Activated CD4-positive, alpha-beta T cell treated with anti-CD3 and anti-CD28 coated beads, Interleukin-2, amount 50 U/mL, for 24 hours (primary cell): ENCODE results near the gene BMAL1.

Experiments used
- DNase-seq, 2 donors: peaks; one replicate each; pipeline ENCODE4 v3.0.0-alpha.2; 2020; ENCODE audit warnings: low read depth in 1 of 2, low spot score in 1 of 2

Gene BMAL1

DNA sequence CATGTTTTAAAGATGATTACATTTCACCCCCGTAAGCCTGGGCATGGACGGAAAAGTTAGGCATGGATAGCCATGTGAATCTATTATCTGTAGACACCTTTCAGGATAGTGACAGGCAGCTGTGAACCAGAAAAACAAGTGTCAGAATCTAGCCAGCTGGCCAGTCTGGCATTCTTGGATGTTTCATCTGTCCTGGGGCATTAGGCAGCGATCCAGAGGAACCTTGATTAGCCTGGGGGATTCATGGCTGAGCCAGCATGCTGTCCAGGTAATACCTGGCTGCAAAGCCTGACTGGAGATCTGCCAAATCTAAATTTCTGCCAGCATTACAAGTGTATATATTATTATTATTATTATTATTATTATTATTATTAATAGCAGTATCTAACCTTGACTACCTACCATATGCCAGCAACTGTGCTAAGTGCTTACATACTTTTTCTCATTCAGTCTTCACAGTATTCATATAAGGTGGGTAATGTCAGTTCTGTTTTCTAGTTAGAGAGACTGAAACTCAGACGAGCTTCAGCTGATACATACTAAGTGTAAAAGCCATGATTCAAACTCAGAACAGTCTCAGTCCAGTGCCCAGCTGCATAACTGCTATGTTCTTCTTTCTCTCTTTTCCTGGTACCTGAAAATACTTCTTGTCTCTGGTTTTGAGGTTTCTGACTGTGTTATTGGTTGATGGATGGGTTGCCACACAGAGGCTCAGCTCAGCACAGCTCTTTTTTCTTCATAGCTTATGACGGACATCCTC lies 12.8 kb downstream of the BMAL1 start:
- no peak for DNase-seq

DNA sequence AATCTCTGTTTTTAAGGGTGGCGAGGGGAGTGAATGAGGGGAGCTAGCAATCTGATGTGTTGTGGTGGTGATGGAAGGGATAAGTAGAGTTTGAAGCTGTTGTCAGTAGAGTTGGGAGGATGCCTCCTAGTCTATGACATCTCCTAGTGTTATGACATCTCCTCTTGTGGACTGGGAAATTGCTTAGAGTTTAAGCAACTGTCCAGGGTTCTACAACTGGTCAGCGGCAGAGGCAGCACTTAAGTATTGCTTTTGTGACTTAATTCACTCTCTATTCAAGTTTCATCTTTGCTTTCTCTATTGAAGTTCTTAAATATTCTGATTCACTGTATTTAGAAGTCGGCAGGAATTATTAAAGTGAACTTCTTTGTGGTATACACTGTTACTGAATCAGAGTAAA lies 13.8 kb downstream of the BMAL1 start:
- DNase-seq: no peak

DNA sequence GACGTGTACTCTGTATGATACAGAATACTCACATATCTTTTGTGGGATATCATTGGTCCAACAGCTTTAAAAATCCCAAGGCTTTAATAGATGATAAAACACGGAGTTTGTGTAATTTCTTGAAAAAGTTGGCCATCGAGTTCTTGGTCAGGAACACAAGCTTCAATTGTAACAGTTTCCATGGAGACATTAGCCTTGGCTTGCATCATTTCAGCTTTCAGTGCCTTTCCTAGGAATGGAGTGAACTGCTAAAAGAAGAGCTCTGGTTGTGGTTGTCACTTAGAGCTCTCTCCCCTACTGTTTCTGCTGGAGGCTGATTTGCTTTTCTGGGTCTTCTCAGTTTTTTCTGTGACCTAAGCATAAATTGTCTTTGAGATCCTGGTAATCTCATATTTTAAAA lies 14.2 kb downstream of the BMAL1 start:
- no peak for DNase-seq

DNA sequence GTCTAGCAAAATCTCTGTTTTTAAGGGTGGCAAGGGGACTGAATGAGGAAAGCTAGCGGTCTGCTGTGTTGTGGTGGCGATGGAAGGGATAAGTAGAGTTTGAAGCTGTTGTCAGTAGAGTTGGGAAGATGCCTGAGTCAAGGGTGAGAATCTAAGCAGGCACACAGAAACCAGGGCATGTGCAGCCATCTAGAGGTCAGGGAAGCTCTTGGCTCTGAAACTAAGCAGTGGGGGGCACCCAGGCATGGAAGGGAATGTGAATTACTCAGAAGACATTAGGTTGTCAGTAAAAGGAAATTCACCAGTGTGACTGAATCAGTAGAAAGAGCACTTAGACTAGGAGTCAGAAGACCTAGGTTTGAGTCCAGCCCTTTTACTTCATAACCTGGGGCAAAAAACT lies 15.4 kb downstream of the BMAL1 start:
- no peak for DNase-seq

DNA sequence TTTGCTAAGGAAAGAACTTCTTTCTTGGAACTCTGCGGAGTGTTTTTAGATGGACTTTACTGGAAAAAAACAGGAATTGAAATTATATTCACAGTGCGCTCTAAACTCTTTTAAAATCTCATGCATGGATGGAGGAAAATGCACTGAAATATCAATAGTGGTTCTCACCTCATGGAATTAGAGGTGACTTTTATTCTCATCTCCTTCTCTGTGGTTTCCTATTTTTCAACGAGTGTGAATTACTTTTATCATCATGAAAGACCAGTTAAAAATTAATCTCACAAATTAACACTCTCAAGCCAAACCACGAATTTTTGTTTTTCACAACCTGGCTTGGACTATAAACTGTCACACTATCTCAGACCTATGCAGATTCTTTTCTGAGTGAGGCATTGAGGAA lies 16.6 kb downstream of the BMAL1 start:
- DNase-seq: no peak

DNA sequence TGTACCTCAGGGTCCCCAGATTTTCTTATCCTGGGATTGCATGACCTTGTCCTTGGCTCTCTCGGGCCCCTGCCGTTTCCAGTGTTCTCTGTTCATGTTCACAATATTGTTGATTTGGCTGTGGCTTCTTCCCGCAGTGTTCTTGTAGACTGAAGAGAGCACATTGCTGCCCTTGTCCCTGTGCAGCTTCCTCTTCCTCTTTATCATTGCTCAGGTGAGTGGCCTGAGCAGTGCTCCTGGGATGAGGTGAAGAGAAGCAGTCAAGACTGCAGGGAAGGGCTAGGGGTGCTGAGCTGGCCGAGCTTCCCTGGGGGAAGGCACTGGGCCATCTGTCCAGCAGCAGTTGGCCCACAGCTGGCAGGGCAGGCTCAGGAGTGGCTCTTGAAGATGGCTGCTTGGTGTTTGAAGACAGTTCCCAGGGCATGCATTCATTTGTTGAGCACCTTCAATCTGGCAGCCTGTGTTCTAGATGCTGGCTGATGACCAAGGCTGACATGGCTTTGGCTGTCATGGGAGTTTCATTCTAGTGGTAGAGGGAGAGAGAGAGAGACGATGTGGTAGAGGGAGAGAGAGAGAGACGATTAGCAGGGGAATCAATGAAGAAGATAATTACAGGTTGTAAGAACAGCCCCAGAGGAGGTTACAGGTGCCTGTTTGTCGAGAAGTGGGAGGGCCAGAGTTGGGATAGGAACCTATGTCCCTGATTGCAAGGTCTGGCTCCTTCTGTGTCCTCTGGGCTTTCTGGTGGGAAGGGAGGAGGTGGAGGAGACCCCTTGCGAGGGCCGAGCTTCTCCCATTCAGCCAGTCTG lies 17.4 kb downstream of the BMAL1 start:
- DNase-seq: no peak

DNA sequence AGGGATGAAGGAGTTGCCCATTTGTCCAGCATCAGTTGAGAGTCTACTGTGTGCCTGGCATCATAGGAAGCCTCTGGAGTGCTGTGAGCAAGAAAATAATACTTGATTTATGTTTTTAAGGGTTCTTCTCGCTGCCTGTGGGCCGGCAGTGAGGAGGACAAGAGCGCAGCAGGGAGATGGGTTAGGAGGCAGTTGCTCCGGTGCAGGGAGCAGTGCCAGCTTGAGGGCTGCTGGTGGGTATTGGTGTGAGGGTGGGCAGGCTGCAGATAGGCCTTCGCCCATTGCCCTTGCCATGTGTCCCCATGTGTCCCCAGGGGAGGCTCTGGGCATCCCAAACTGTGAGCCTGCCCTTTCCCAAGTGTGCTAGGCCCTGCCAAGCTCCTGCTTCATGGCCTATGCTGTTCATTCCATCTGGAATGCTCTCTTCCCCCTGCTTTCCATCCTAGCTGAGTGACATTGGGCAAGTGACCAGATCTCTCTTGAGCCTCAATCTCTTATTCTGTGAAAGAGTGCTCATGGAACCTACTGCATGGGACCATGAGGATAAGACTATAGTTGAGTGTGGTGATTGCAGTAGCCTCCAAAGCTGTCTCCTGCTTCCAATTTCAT lies 19.8 kb downstream of the BMAL1 start:
- no peak for DNase-seq

DNA sequence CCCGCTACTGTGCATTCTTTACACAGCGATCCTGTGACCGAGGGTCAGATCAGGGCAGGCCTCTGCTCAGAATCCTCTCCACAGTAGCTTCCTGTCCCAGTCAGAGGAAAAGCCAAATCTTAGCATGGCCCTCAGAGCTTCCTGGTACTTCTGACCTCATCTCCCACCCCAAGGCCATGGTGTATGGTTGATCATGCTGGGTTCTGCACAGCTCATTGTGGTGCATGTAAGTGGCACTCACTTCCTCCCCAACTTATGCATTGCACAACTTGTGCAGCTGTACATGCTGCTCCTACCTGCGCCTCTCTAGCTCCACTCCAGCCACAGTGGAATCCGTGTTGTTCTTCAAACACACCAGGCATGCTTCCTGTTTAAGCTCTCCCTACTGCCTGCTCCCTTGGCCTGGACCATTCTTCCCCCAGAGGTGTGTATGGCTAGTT lies 20.3 kb downstream of the BMAL1 start:
- no peak for DNase-seq

DNA sequence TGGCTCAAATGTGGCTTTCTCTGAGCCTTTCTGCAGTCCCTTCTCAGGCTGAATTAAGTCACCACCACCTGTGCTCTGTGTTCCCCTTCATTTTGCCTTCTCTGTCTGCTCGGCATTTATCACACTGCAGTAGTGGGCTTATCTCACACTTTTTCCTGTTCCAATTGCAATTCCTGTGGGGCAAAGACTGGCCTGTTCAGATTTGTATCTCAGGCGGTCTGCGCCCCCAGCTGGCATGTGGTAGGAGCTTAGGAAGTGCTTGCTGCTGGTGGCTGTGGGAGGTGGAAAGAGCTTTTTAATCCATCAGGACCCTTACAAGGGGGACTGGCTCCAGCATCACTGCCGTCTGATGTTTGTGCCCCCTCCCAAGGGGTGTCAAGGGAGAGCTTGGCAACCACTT lies 21.2 kb downstream of the BMAL1 start:
- no peak for DNase-seq

DNA sequence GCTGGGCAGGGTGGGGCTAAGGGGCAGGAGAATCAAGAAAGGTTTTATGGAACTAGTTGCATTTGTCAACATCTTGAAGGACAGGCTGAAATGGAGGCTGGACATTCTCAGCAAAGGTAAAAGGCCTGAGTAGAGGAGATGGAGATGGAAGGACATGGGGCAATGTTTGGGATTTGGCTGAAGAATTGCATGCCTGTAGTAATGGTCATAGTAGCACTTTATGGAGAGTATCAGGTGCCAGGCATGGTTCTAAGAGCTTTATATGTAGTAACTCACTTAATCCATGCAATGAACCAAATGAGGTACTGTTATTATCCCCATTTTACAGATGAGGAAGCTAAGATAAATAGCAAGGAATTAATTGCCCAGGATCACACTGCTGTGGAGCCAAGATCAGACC lies 23.9 kb downstream of the BMAL1 start:
- no peak for DNase-seq

DNA sequence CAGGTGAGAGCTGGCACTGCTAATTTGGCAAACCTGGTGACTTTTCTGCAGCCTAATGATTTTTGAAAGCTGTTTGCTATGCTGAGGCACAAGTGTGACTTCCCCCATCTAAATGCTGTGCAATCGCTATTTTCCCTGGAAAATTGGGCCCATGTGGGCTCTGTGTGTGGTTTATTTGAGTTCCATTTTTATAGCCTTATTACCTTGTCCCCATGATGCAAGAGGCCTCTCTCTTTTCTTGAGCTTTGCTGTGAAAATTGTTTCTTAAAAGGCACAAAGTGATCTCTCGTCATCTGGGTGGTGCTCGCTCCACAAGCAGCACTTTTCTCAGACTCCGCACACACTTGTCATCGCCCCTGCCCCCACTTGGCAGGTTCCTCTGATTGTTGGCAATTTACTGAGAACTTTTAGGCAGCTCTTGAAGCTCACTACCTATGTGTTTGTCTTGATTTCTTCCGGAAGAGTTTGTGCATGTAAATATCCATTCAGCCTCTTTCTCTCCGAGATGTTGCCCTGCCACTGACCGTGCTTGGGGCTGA lies 24.9 kb downstream of the BMAL1 start:
- DNase-seq: no peak

DNA sequence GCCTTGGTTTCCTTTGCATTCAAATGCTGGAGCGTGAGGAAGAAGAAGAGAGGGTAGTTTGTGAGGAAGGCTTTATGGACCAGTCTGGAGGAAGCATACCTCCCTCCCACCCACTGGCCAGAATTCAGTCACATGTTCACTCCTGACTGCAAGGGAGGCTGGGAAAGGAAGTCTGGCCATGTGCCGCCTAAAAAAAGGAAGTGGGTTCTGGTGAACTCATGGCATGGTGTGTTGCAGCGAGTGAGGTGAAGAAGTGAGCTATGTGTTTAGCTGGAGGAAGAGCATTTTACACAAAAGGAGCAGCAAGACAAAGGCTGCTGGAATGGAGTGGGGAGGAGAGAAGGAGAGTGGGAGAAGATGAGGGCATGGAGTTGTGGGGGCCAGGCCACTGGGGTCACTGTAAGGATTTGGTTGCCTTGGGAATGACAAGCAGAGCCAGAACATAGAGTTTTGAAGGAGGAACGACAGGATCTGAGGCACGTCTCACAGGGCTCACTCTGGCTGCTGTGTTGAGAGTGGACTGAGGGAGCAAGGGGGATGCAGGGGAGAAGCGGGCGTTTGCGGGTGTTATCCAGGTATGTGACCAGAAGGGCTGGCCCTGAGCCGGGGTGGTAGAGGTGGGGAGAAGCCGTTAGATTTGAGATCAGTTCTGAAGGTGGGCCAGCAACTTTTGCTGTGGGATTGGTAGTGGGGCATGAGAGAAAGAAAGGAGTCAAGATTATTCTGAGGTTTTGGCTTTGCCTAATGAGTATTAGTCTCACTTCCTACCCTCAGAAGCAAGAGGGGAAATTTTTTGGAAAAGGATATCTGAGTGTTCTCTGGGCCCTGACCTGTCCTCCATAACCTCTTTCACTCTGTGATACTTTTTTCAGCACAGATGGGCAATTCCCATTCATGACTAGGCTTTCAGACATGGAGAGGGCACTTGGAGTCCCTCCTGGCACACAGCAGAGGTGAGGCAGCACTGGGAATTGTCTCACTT lies 26.4 kb downstream of the BMAL1 start:
- DNase-seq: no peak

DNA sequence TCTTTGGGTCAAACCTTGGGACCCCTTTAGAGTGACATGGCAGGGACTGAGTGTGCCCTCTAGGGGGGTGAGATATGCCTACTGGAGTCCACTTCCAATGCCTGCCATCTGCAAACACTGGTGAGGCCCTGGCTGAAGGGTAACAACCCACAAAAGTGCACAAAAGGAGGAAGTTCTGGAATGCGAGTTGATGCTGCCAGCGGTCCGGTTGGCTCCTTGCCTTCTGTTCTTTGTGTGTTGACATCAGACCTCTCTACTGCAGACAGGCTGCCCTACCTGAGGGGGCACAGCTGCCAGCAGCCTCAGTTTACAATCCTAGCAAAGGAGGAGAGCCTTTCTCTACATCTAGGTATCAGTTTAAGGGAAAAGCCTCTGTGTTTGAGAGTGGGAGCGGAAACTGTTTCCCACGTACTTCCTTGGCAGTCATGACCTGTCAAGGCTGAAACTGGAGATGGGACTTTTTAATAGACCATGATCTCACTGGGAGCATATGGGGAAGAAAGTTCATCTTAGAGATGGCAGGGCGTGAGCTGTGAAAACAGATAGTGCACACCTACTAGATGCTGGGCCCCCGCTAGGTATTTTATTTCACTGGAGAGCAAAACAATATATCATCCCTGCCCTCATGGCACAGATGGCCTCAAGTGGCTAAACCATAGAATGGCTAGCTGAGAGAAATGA lies 27.2 kb downstream of the BMAL1 start:
- no peak for DNase-seq

DNA sequence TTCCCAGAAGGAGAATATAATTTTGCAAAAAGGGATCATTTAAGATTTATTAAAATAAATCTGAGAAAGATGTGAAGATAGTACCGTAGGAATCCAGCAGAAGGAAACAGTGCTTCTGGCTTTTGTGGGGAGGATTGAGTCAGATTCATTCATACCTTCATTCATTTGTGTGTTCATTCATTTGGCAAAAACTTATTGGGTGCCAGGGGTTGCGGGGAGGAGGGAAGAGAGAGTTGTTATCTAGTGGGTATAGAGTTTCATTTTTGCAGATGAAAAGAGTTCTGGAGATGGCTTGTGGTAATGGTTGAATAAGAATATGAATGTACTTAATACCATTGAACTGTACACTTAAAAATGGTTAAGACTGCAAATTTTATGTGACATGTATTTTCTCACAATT lies 31.1 kb downstream of the BMAL1 start:
- DNase-seq: no peak

DNA sequence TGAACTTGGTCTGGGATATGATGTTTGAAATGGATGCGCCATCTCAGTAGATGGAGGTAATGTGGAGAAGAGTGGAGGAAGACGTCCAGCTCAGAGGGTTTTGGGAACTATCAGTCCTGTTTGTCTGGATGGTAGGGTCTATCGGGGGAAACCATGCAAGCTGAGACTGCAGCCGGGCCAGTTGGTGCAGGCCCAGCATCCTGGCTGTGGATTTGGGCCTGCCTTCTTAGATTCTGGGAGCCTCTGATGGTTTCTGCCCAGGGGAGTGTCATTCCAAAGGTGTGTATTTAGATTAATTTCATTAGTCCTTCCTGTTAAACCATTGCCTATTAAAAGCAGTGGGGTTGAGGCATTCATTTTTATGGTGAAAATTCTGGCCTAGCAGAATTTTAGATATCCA lies 31.6 kb downstream of the BMAL1 start:
- no peak for DNase-seq

DNA sequence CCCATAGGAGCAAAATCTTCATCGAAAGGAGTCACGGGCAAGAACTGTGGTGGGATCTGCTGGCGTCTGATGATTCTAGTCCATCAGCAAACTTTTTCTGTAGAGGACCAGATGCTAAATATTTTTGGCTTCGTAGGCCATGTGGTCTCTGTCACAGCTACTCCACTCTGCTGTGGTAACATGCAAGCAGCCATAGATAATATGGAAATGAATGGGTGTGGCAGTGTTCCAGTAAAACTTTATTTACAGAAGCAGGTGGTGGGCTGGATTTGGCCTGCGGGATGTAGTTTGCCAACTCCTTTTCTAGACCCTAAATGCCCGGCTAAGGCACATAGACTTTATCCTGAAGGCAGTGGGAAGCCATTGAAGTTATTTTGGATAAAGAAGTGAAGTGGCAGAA lies 32.9 kb downstream of the BMAL1 start:
- no peak for DNase-seq

DNA sequence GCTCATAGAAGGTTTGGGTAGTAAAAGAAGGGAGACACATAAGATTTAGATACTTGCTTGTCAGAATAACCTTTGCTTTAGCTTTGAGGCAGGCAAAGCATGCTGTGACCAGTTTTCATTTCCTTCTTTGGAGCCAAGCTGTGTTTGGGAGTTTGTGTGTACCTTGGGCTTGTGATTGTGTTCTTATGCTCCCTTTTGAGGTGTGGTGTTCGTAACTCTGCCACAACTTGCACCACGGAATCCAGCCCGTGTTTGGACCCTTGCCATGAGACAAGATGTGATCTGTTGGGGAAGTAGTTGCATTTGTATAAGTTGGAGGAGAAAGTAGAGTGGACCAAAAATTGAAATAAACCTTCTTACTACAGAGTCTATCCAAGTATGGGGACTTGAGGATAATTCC lies 34.0 kb downstream of the BMAL1 start:
- no peak for DNase-seq

DNA sequence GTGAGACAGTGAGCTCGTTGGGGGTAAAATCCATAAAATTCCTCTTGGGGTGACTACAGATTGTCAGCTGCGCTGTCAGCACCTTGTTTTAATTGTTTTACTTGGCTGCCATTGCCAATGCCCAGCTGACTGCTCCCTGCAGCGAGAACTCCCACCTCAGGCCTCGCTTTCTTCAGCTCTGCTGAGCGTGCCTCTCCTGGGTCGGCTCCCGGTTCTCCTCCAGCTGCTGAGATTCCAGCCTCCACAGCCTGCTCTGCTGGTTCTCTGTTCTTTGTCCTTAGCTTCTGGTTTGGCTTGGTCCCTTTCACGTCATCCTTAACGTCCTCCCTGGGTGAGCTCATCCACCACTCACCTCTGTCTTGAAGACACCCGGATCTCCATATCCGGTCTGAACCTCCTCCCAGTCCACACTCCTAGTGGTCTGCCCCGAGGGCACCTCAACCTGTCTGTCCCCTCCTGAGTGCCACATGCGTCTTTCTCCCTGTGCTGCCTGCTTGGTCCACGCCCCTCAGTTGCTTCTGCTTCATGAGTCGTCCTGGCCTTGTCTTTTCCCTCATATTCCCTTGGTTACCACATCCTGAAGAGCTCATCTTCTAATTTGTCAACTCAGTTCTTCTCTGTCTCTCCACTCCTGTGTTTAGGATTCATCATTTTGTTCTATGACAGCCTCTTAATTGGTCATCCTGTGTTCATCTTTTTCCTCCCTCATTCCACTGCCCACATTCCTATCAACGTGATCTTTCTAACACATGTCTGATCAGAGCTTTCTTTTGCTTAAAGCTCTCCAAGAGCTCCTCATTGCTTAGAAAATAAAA lies 35.6 kb downstream of the BMAL1 start:
- DNase-seq: no peak

DNA sequence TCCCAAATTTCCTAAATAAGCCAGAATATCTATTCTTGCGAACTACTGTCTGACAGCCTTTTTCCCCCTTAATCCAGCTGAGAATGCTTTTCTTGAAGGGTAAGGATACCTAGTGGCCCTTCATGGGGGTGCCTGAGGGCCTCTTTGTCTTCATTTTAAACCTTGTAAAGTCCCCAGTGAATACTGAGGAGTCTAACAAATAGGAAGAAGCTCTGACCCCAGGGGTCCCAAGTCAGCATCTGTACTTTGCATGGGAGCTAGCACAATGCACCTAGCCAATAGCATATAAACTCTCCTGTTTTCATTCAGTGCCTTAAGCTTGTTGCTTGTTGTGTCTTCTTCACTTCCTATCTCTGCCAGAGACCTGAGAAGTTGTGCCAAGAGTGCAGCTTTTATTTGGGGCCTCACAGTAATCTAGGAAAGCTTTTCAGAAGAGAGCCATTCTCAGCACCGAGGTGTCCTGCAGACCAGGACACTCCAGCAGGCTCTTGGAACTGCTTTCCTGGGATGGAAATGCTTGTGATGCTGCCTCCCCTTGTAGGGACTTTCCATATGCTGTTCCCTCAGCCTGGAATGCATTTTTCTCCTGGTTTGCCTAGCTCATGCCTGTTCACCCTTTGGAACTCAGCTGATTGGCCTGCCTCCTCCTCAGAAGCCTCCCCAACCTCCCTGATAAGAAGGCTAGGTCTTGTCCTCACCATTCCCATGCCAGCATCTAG lies 37.2 kb downstream of the BMAL1 start:
- no peak for DNase-seq
